Measurements from ENCODE around the gene ANTXR1.

GRCh38 chr2:69143748-69144360 lies 130.9 kb downstream of the ANTXR1 start:
- TF ChIP-seq CTCF (IDR thresholded peaks at IDR 0.05; ENCODE audit: poor library complexity) (no peak), EZH2 (IDR thresholded peaks at IDR 0.05; ENCODE audit: borderline replicate concordance) (no peak), EZH2phosphoT487 (IDR thresholded peaks at IDR 0.05; ENCODE audit: low read depth, severe bottlenecking, unreplicated experiment) (no peak)

Data from hepatocyte (in vitro differentiated cells).